Stimulated activated CD8-positive, alpha-beta memory T cell treated with anti-CD3 and anti-CD28 coated beads, Interleukin-15, amount 100 ng/mL, for 24 hours (primary cell): ENCODE results near the gene RAP1GAP.
"Not testable (repeated sequence)": the region's sequence is repeated elsewhere in the genome, so short reads cannot be mapped to it uniquely, and the experiment has no call there.

Source experiments
- DNase-seq: peaks from one replicate; pipeline ENCODE4 v3.0.0-alpha.2; 2020; ENCODE audit warnings: low read depth

The RAP1GAP gene

GRCh38 chr1:21568809-21569385, 100.3 kb downstream of the RAP1GAP start:
- no peak for DNase-seq

- no peak for DNase-seq
Measured at GRCh38 chr1:21568006-21568746, 101.0 kb downstream of the RAP1GAP start.

GRCh38 chr1:21567241-21568005, 101.7 kb downstream of the RAP1GAP start:
- no peak for DNase-seq

- DNase-seq = not testable (repeated sequence)
Measured at GRCh38 chr1:21566361-21566760, 102.8 kb downstream of the RAP1GAP start.

GRCh38 chr1:21565285-21565684, 103.9 kb downstream of the RAP1GAP start:
- no peak for DNase-seq

GRCh38 chr1:21564521-21565095, 104.5 kb downstream of the RAP1GAP start:
- no peak for DNase-seq

GRCh38 chr1:21563971-21564370, 105.2 kb downstream of the RAP1GAP start:
- no peak for DNase-seq

- no peak for DNase-seq
Measured at GRCh38 chr1:21562896-21563295, 106.3 kb downstream of the RAP1GAP start.

- DNase-seq = no peak
Measured at GRCh38 chr1:21560916-21561638, 108.1 kb downstream of the RAP1GAP start.

- DNase-seq = no peak
Measured at GRCh38 chr1:21559788-21560567, 109.2 kb downstream of the RAP1GAP start.

- DNase-seq = no peak
Measured at GRCh38 chr1:21553116-21553926, 115.8 kb downstream of the RAP1GAP start.

GRCh38 chr1:21552715-21553114, 116.4 kb downstream of the RAP1GAP start:
- no peak for DNase-seq

GRCh38 chr1:21550866-21551475, 118.2 kb downstream of the RAP1GAP start:
- no peak for DNase-seq

GRCh38 chr1:21550097-21550496, 119.1 kb downstream of the RAP1GAP start:
- DNase-seq = no peak

- DNase-seq = no peak
Measured at GRCh38 chr1:21547876-21548275, 121.3 kb downstream of the RAP1GAP start.
